IMR-90 (cell line): ENCODE data around the gene OAS3. TPM values are rescaled to one million over a fixed set of nuclear protein-coding genes. Genes with fewer than 3 reads are reported as not detected.

Source experiments
- ATAC-seq: fragments of 200-7000 bp; cut with Tn5 transposase; 2 replicates; pipeline ENCODE4 v1.9.1; 2020; ENCODE audit warnings: low read depth, mild to moderate bottlenecking, moderate library complexity
- BruUV-seq: library from RNA; stranded (reverse); fragments of 400-500 nt; replicated peaks from 2 replicates; lab custom pipeline; 2021; lab: Mats Ljungman, UMichigan
- CTCF ChIA-PET: fragments of 300-600 bp; formaldehyde crosslinking; extraction: SDS; loops from one replicate; lab custom pipeline; 2021; ENCODE audit warnings: antibody characterized with exemption; lab: Yijun Ruan, JAX
- POLR2A ChIA-PET: fragments of 300-600 bp; sonication (Branson Sonifier 250); formaldehyde crosslinking; loops from one replicate; lab custom pipeline; 2022; ENCODE audit warnings: antibody characterized with exemption; ENCODE audit not compliant: unreplicated experiment; lab: Charles Lee
- DNase-seq: peaks from one replicate; pipeline ENCODE4 v3.0.0; 2013
- H2AFZ ChIP-seq: replicated peaks from 2 replicates; pipeline ENCODE3; 2013; ENCODE audit warnings: low read length, mild to moderate bottlenecking; ENCODE audit not compliant: poor library complexity
- H2AK5ac ChIP-seq: 2 replicates; pipeline ENCODE4 v1.6.1; 2013; ENCODE audit warnings: low read depth, low read length, inconsistent platforms
- H2AK9ac ChIP-seq: replicated peaks from 2 replicates; pipeline ENCODE3; 2013; ENCODE audit warnings: mild to moderate bottlenecking, low read depth, low read length, moderate library complexity; ENCODE audit not compliant: poor library complexity
- H2BK120ac ChIP-seq: 2 replicates; pipeline ENCODE4 v1.6.1; 2013; ENCODE audit warnings: low read depth, low read length, inconsistent platforms
- H2BK15ac ChIP-seq: 3 replicates; pipeline ENCODE4 v1.6.1; 2013; ENCODE audit warnings: low read depth, low read length, inconsistent platforms
- H2BK20ac ChIP-seq: 2 replicates; pipeline ENCODE4 v1.6.1; 2013; ENCODE audit warnings: low read depth, mild to moderate bottlenecking, inconsistent platforms, low read length, moderate library complexity
- H2BK5ac ChIP-seq: 2 replicates; pipeline ENCODE4 v1.6.1; 2013; ENCODE audit warnings: mild to moderate bottlenecking, low read depth, low read length, inconsistent platforms; ENCODE audit not compliant: poor library complexity, severe bottlenecking
- H3K14ac ChIP-seq: replicated peaks from 2 replicates; pipeline ENCODE4 v1.6.1; 2013; ENCODE audit warnings: low read depth, low read length, inconsistent platforms
- H3K18ac ChIP-seq: 2 replicates; pipeline ENCODE4 v1.6.1; 2013; ENCODE audit warnings: low read depth, low read length, control low read depth
- H3K23ac ChIP-seq: 2 replicates; pipeline ENCODE4 v1.6.1; 2013; ENCODE audit warnings: low read depth, low read length, inconsistent platforms
- H3K27ac ChIP-seq: 2 replicates; pipeline ENCODE4 v1.5.1; 2013; ENCODE audit warnings: mild to moderate bottlenecking, control low read depth, low read length; ENCODE audit not compliant: insufficient read depth
- H3K27me3 ChIP-seq: 2 replicates; pipeline ENCODE4 v1.6.1; 2013; ENCODE audit warnings: low read length; ENCODE audit not compliant: control insufficient read depth, insufficient read depth
- H3K36me3 ChIP-seq: 2 replicates; pipeline ENCODE4 v1.6.1; 2013; ENCODE audit warnings: low read length, mixed read lengths; ENCODE audit not compliant: control insufficient read depth, insufficient read depth
- H3K4ac ChIP-seq: 2 replicates; pipeline ENCODE4 v1.6.1; 2013; ENCODE audit warnings: low read depth, low read length, inconsistent platforms
- H3K4me1 ChIP-seq: 2 replicates; pipeline ENCODE4 v1.6.1; 2013; ENCODE audit warnings: low read length, mixed read lengths; ENCODE audit not compliant: control insufficient read depth, insufficient read depth
- H3K4me2 ChIP-seq: 2 replicates; pipeline ENCODE4 v1.6.1; 2013; ENCODE audit warnings: low read depth, mild to moderate bottlenecking, control low read depth, low read length, moderate library complexity
- H3K4me3 ChIP-seq: 2 replicates; pipeline ENCODE4 v1.5.1; 2013; ENCODE audit warnings: low read depth, mild to moderate bottlenecking, control low read depth, low read length, moderate library complexity; ENCODE audit not compliant: insufficient read depth
- H3K56ac ChIP-seq: 2 replicates; pipeline ENCODE4 v1.6.1; 2013; ENCODE audit warnings: low read length, inconsistent platforms; ENCODE audit not compliant: insufficient read depth; ENCODE audit errors: extremely low read depth
- H3K79me1 ChIP-seq, 2 experiments: 2 replicates each; pipeline ENCODE4 v1.6.1; 2013; ENCODE audit warnings: low read length in 2 of 2, inconsistent platforms in 1 of 2, low read depth in 1 of 2
- H3K9ac ChIP-seq: 2 replicates; pipeline ENCODE4 v1.6.1; 2013; ENCODE audit warnings: low read depth, low read length, control low read depth
- H3K9me1 ChIP-seq: 2 replicates; pipeline ENCODE4 v1.6.1; 2013; ENCODE audit warnings: low read length, inconsistent platforms; ENCODE audit not compliant: insufficient read depth
- H3K9me3 ChIP-seq: 2 replicates; pipeline ENCODE4 v1.6.1; 2013; ENCODE audit warnings: low read length; ENCODE audit not compliant: control insufficient read depth, insufficient read depth
- H4K20me1 ChIP-seq: 2 replicates; pipeline ENCODE4 v1.6.1; 2013; ENCODE audit warnings: low read length, inconsistent platforms; ENCODE audit not compliant: insufficient read depth
- H4K5ac ChIP-seq: 2 replicates; pipeline ENCODE4 v1.6.1; 2013; ENCODE audit warnings: mild to moderate bottlenecking, low read depth, low read length, control low read depth
- H4K8ac ChIP-seq, 2 experiments: 2 replicates each; pipeline ENCODE4 v1.6.1; 2013; ENCODE audit warnings: low read depth in 2 of 2, low read length in 2 of 2, control low read depth in 1 of 2, inconsistent platforms in 1 of 2
- H4K91ac ChIP-seq: 2 replicates; pipeline ENCODE4 v1.6.1; 2013; ENCODE audit warnings: low read depth, low read length, inconsistent platforms; ENCODE audit not compliant: insufficient read depth
- CEBPB ChIP-seq: IDR thresholded peaks from 2 replicates; pipeline ENCODE4 v1.6.1; 2012; ENCODE audit warnings: low read depth, low read length, improper control_type of control experiment
- RAD21 ChIP-seq: IDR thresholded peaks from 2 replicates; pipeline ENCODE4 v1.6.1; 2012; ENCODE audit warnings: low read length, improper control_type of control experiment
- WGBS, 2 experiments: methylation state at CpG; one replicate each; pipeline versions ENCODE4 v1.1.5 to v1.1.7; 2013; ENCODE audit warnings: missing lambda C conversion rate in 2 of 2; ENCODE audit not compliant: insufficient read length in 1 of 2; ENCODE audit errors: extremely low coverage in 2 of 2; 5-methylcytosine and 5-hydroxymethylcytosine counted together
- dilution Hi-C: fragments of 300-500 bp; cut with HindIII; formaldehyde crosslinking; loops from one replicate; pipeline ENCODE4 v1.14.3; 2018; ENCODE audit warnings: low sequenced_read_pairs; ENCODE audit not compliant: unreplicated experiment
- in situ Hi-C: fragments of 300-500 bp; cut with MboI; formaldehyde crosslinking; loops from 3 replicates; pipeline ENCODE4 v1.14.3; 2019; ENCODE audit warnings: low sequenced_read_pairs, inconsistent platforms, mixed read lengths
- intact Hi-C: fragments of 100-400 bp; cut with micrococcal nuclease; formaldehyde crosslinking; loops from 2 replicates; pipeline ENCODE4 v1.10.0; 2022
- polyA plus RNA-seq, 3 experiments: library from polyadenylated mRNA; depleted of rRNA; stranded (reverse); fragments of >200 nt; gene quantifications; 2 replicates each; pipeline ENCODE4 v1.2.3, GENCODE V29; 2012; ENCODE audit warnings: low replicate concordance in 1 of 3
- total RNA-seq: library from RNA; depleted of rRNA; stranded (reverse); fragments of >200 nt; gene quantifications from 2 replicates; pipeline ENCODE4 v1.2.3, GENCODE V29; 2012

Gene OAS3
- total and polyA plus RNA-seq, 2 of the 4 experiments (the other 2 are of a cell fraction), result 4.1 to 7.8 TPM

DNA sequence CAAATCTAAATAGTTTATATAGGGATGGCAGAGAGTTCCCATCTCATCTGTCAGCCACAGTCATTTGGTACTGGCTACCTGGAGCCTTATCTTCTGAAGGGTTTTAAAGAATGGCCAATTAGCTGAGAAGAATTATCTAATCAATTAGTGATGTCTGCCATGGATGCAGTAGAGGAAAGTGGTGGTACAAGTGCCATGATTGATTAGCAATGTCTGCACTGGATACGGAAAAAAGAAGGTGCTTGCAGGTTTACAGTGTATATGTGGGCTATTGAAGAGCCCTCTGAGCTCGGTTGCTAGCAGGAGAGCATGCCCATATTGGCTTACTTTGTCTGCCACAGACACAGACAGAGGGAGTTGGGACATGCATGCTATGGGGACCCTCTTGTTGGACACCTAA lies 32.1 kb downstream of the OAS3 start:
- ATAC-seq (no peak), DNase-seq (no peak)
- Histone ChIP-seq H2BK15ac (no peak overlapping the region), H4K20me1 (no peaks in the 10 kb centered on the region), H3K9ac (no peak overlapping the region), H2AK9ac (no peak overlapping the region), H2AK5ac (no peak overlapping the region), H3K9me1 (no peaks in the 10 kb centered on the region; the same call in 1 of the 2 replicates), H3K4me3 (no peak overlapping the region), H4K5ac (no peak overlapping the region), H3K4ac (no peak overlapping the region), H2BK20ac (no peak overlapping the region), H3K9me3 (no peaks in the 10 kb centered on the region), H2BK5ac (no peak overlapping the region), H3K27ac (no peak overlapping the region), H4K8ac (no peak overlapping the region), H3K4me2 (no peak overlapping the region), H3K23ac (no peak overlapping the region), H3K56ac (no peak overlapping the region), H3K14ac (no peak overlapping the region), H2AFZ (no peak overlapping the region), H3K4me1 (no peaks in the 10 kb centered on the region), H3K79me1 (no peaks in the 10 kb centered on the region), H2BK120ac (no peak overlapping the region), H3K36me3 (no peaks in the 10 kb centered on the region; the same call in 1 of the 2 replicates), H3K27me3 (no peaks in the 10 kb centered on the region), H3K18ac (no peak overlapping the region), H4K91ac (no peak overlapping the region)
- in situ Hi-C loops (no loop called here), dilution Hi-C loops (no loop called here), intact Hi-C loops (no loop called here)
- BruUV-seq, result no TSS peak
- ChIA-PET CTCF (no interaction called here), POLR2A (no interaction called here)
- TF ChIP-seq RAD21, result no peak
- TF ChIP-seq CEBPB, result no peak
- 80% methylated on average over 2 of the region's 2 CpGs; no CpG with 5 or more reads in 1 of the 2 experiments for WGBS, 2 experiments
